GM21367 (cell line): ENCODE results near the gene LCN2.
"Not testable (repeated sequence)": the region's sequence is repeated elsewhere in the genome, so short reads cannot be mapped to it uniquely, and the experiment has no call there.

Experiments
- ATAC-seq: cut with Tn5 transposase; IDR thresholded peaks from one replicate; pipeline ENCODE4 v1.9.1; 2021; ENCODE audit not compliant: unreplicated experiment

LCN2 gene

DNA sequence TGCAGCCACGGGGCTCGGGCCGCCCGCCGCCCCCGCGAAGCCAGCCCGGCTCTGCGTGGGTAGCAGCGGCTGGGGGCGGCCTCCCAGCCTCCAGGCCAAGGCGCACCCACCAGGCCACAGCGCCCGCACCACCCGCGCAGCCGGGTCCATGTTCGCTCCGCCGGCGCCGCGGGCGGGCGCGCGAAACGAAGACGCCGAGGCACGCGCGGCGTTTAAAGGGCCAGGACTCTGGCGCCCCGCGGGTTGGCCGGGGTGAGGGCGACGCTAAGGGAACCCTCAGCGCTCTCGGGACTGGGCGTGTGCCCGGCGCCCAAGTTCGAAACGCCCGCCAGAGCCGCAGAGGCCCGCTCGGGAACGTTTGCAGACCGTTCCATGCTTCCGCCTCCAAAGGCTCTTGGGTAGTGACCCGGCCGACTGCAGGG lies 21.7 kb upstream of the LCN2 start, which contains the start of gene PTGES2:
Gene PTGES2, minus strand, starts transcription at position 162 of the 422 bp plus-strand sequence. Its CDS starts 12 bp downstream, at position 150.
- ATAC-seq = peak; percentile 42

- peak; percentile 57 for ATAC-seq
Measured at GRCh38 chr9:128127990-128128835, 21.0 kb upstream of the LCN2 start.

GRCh38 chr9:128128836-128129590 lies 20.2 kb upstream of the LCN2 start:
- ATAC-seq = no peak

DNA sequence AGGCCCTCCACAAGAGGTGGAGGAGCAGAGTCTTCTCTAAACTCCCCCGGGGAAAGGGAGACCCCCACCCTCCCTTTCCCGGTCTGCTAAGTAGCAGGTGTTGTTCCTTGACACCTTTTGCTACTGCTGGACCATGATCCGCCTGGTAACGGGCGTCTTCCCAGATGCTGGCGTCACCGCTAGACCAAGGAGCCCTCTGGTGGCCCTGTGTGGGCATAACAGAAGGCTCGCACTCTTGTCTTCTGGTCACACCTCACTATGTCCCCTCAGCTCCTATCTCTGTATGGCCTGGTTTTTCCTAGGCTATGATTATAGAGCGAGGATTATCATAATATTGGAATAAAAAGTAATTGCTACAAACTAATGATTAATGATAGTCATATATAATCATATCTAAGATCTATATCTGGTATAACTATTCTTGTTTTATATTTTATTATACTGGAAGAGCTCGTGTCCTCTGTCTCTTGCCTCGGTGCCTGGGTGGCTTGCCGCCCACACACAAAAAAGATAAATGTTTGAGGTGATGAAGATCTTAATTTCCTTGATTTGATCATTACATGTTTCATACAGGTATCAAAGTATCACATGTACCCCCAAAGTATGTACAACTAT lies 19.2 kb upstream of the LCN2 start:
- not testable (repeated sequence) for ATAC-seq

GRCh38 chr9:128130651-128131050 lies 18.6 kb upstream of the LCN2 start:
- not testable (repeated sequence) for ATAC-seq

- not testable (repeated sequence) for ATAC-seq
Measured at GRCh38 chr9:128131346-128131745, 17.9 kb upstream of the LCN2 start.

- not testable (repeated sequence) for ATAC-seq
Measured at GRCh38 chr9:128132139-128132538, 17.1 kb upstream of the LCN2 start.

GRCh38 chr9:128135561-128135960 lies 13.7 kb upstream of the LCN2 start:
- ATAC-seq = not testable (repeated sequence)

GRCh38 chr9:128136816-128137793 lies 12.1 kb upstream of the LCN2 start:
- ATAC-seq = no peak

DNA sequence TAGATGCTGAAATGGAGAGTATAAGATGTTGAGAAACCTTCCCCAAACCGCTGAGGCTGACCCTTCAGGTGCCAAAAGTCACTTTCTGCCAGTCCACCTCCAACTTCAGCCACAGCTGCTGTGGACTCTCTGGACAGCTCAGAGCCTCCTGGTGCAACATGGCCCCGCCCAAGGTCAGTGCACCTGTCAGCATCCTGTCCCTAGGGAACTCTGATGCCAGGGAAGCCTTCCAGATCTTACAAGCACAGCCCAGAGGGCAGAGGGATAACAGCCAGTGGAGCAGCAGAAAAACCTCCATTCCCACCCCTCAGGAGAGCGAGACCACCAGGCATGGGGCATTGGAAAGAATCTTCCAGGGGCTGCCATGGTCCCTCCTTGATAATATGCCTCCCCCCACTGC lies 11.3 kb upstream of the LCN2 start:
- ATAC-seq = no peak

DNA sequence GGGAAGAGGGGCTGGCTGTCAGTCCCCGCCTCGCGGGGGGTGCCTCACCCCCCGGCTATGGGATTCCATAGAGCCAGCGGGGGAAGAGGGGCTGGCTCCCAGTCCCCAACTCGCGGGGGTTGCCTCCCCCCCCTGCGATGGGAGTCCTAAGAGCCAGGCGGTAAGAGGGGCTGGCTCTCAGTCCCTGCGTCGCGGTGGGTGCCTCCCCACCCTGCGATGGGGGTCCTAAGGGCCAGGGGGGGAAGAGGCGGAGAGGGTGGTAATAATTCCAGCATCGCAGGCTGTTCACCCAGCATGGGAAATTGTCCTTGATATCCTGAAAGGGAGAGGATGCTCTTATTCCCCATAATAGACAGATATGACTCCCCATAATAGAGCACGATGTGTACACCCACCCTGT lies 9.6 kb upstream of the LCN2 start:
- no peak for ATAC-seq

- no peak for ATAC-seq
Measured at GRCh38 chr9:128141604-128142003, 7.6 kb upstream of the LCN2 start.

- ATAC-seq = no peak
Measured at GRCh38 chr9:128142061-128142460, 7.2 kb upstream of the LCN2 start.

DNA sequence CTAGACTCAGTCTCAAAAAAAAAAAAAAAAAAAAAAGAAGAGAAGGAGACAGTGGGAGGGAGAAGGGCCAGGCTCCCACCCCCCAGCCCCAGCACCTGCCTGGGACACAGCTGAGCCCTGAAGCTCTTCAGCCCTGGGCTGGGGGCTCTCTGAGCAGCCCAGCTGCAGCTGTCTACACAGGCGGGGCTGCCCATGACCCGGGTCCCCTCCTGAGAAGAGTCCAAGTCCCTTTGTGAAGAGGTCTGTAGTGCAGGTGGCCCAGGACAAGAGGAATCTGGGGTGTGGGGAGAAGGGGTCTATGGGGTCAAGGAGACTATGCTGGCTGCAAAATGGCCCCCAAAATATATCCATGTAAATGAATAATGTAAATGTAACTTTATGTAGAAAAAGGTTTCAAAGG lies 6.7 kb upstream of the LCN2 start:
- no peak for ATAC-seq

- ATAC-seq = no peak
Measured at GRCh38 chr9:128143525-128144238, 5.6 kb upstream of the LCN2 start.

GRCh38 chr9:128144239-128145181 lies 4.7 kb upstream of the LCN2 start:
- ATAC-seq = no peak

GRCh38 chr9:128145536-128145935 lies 3.7 kb upstream of the LCN2 start:
- no peak for ATAC-seq

GRCh38 chr9:128145951-128146351 lies 3.3 kb upstream of the LCN2 start:
- ATAC-seq = no peak
